DMS114 treated with DMSO at 0.1 percent for 48 hours (cell line): ENCODE measurements around the gene AUTS2.

Experiments
- DNase-seq: peaks from one replicate; lab custom pipeline; 2025; ENCODE audit not compliant: unreplicated experiment; lab: John Stamatoyannopoulos, UW

AUTS2 gene

GRCh38 chr7:69813637-69814240, 215.5 kb downstream of the AUTS2 start:
- DNase-seq = no peak

GRCh38 chr7:69814421-69814962, 216.2 kb downstream of the AUTS2 start:
- no peak for DNase-seq

DNA sequence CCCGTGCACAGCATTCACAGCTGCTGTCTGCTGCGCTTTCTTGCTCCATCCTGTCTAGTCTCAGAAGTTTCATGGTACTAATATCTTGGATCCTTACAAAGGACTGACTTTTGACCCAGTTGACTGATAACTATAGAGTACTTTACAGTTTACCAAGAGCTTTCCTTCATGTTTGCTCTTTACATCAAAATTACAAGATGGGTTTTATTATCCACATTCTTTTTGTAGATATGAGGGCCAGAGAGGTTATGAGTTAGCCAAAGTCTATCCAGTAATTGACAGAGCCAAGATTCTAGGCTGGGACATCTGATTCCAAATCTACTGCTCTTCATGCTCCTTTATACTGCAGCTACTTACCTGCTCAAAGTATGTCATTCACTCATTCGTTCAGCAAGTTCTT, 218.2 kb downstream of the AUTS2 start:
- no peak for DNase-seq

DNA sequence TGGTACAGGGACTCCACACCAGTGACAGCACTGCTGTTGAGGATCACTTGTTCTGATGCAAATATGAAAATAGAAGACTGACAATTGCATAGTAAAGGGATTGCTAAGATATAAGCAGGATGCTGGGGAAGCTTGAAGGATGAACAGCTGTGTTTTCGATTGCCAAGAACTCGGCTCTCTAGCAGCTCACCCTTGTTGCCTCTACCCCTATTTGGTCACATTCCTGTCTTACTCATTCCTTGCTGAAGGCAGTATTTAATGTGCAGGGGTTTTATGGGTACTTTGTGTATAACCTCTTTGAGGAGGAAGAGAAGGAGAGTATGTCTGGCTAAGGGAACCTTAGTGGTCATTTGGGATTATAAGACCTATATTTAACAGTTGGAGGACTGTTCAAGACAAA, 218.8 kb downstream of the AUTS2 start:
- no peak for DNase-seq

- DNase-seq = no peak
Observed at GRCh38 chr7:69817841-69818635, 219.8 kb downstream of the AUTS2 start.

DNA sequence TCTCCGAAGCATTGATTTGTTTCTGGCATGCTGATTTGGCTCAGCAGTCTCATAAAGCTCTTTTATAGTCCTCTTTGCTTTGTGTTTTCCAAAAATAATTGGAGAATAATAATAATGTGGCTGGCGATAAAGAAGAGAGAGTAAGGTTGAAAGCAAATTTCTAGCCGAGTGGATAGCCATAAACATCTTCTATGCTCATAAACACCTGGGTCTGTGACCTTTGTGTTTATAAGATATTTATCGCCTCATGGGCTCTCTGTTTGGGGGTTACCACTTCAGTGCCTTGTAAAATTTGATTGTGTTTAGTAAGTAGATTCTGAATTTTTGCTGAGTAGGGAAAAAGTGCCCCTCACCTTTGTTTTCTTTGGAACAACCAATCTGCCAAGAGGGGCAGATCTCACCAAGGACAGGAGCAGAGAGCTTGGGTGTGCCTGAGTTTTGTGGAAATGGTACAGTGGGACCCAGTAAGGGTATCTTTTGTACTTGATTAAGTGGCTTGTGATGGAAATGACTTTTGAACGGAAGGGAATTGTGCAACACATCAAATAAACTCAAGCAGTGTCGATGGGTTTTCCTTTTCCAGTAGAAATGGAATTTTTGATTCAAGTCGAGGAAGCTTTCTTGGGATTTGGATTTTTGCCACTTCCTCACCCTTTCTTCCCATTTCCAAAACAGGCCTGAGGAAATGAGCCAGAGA, 220.5 kb downstream of the AUTS2 start:
- no peak for DNase-seq

DNA sequence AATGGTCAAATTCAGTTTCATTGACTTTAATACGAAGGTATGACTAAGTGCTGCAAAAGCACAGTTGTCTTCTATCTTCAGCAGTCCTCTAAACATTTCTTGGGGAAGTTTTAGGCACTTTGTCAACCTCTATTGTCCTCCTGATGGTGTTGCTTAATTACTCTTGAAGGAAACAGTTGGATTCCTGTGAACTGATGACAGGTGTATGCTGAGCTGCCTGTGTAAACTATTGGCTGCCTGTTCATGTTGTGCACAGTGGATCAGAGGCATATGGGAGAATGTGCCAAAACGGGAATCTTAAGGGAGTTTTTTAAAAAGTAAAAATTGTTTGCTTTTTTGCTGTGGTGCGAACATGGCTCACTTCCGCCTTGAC, 221.0 kb downstream of the AUTS2 start:
- no peak for DNase-seq

- no peak for DNase-seq
Observed at GRCh38 chr7:69820479-69821192, 222.4 kb downstream of the AUTS2 start.

GRCh38 chr7:69822386-69822785, 224.1 kb downstream of the AUTS2 start:
- no peak for DNase-seq

GRCh38 chr7:69823151-69823744, 225.0 kb downstream of the AUTS2 start:
- DNase-seq = no peak

GRCh38 chr7:69825113-69825972, 227.1 kb downstream of the AUTS2 start:
- DNase-seq = no peak

GRCh38 chr7:69826283-69826682, 228.0 kb downstream of the AUTS2 start:
- no peak for DNase-seq

GRCh38 chr7:69827140-69827539, 228.9 kb downstream of the AUTS2 start:
- DNase-seq = no peak

GRCh38 chr7:69827558-69827957, 229.3 kb downstream of the AUTS2 start:
- no peak for DNase-seq

DNA sequence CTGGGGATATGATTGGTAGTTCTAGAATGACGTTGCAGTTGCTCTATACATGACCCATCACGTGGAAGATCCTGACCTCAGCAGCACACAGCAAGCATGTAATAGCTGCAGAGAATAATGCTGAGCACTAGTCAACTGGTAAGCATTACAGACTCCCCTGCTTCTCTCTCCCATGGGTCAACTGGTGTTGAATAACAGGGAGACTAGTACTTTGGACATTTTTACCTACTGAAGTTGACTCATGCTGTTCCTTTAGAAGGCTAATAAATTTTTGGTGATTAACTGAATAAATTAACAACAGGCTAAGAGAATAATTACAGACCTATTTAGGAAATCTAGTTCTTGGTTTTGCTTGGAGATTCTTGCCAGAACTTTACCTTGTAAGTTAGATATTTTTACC, 234.1 kb downstream of the AUTS2 start:
- no peak for DNase-seq

GRCh38 chr7:69833964-69834363, 235.7 kb downstream of the AUTS2 start:
- no peak for DNase-seq

- no peak for DNase-seq
Observed at GRCh38 chr7:69836702-69837101, 238.4 kb downstream of the AUTS2 start.

GRCh38 chr7:69837387-69838068, 239.3 kb downstream of the AUTS2 start:
- no peak for DNase-seq

GRCh38 chr7:69839782-69840181, 241.5 kb downstream of the AUTS2 start:
- DNase-seq = no peak
